HepG2 (cell line): ENCODE data around the gene MB21D2. TPM values are rescaled to one million over a fixed set of nuclear protein-coding genes. Genes with fewer than 3 reads are reported as not detected.
"Not testable (repeated sequence)": the region's sequence is repeated elsewhere in the genome, so short reads cannot be mapped to it uniquely, and the experiment has no call there.

ENCODE experiments used
- ATAC-seq: fragments of 200-7000 bp; cut with Tn5 transposase; 3 replicates; pipeline ENCODE4 v1.9.1; 2020; ENCODE audit warnings: mild to moderate bottlenecking, moderate library complexity
- BruUV-seq: library from RNA; stranded (reverse); fragments of 400-500 nt; replicated peaks from 2 replicates; lab custom pipeline; 2021; lab: Mats Ljungman, UMichigan
- CTCF ChIA-PET: fragments of 300-600 bp; formaldehyde crosslinking; extraction: SDS; loops from one replicate; lab custom pipeline; 2021; ENCODE audit warnings: low total read pairs, inconsistent platforms, low intra/inter-chr PET ratio; lab: Yijun Ruan, JAX
- POLR2A ChIA-PET: fragments of 350-600 bp; sonication (Branson Sonifier 250); formaldehyde crosslinking; loops from one replicate; lab custom pipeline; 2020; ENCODE audit warnings: antibody characterized with exemption, inconsistent platforms; lab: Yijun Ruan, JAX
- DNase-seq: peaks from one replicate; pipeline ENCODE4 v3.0.0-alpha.2; 2015; ENCODE audit warnings: low spot score
- FAIRE-seq: peaks from 3 replicates; lab custom pipeline; 2011; peaks lifted over from hg19 to GRCh38; lab: Jason Lieb, UNC
- H2AFZ ChIP-seq: one replicate; pipeline ENCODE4 v1.6.1; 2011; ENCODE audit warnings: low read length, inconsistent platforms
- H3K27ac ChIP-seq: fragments of 300-600 bp; 3 replicates; pipeline ENCODE4 v1.8.0; 2011; ENCODE audit warnings: mixed run types, mild to moderate bottlenecking, mixed read lengths, low read length, inconsistent platforms; ENCODE audit not compliant: insufficient read depth; ENCODE audit errors: extremely low read length
- H3K27me3 ChIP-seq, 2 experiments: fragments of 200-600 bp in 1 of 2; 2 replicates in 1 of 2; 3 replicates in 1 of 2; pipeline versions ENCODE4 v1.6.0 to v1.8.0; 2011; ENCODE audit warnings: low read length in 2 of 2, mild to moderate bottlenecking in 2 of 2, moderate library complexity in 2 of 2, inconsistent platforms in 1 of 2; ENCODE audit not compliant: insufficient read depth in 2 of 2, control insufficient read depth in 1 of 2
- H3K36me3 ChIP-seq, 2 experiments: fragments of 200-600 bp in 1 of 2; replicated peaks in 1 of 2; 2 replicates in 1 of 2; 3 replicates in 1 of 2; pipeline versions ENCODE4 v1.5.1 to v1.8.0; 2011; ENCODE audit warnings: low read length in 2 of 2, inconsistent platforms in 1 of 2; ENCODE audit not compliant: insufficient read depth in 2 of 2, control insufficient read depth in 1 of 2
- H3K4me1 ChIP-seq: 2 replicates; pipeline ENCODE4 v1.5.1; 2012; ENCODE audit warnings: low read length, inconsistent platforms; ENCODE audit not compliant: insufficient read depth
- H3K4me2 ChIP-seq: 2 replicates; pipeline ENCODE4 v1.6.0; 2011; ENCODE audit warnings: low read depth, low read length, inconsistent platforms
- H3K4me3 ChIP-seq, 3 experiments: fragments of 200-600 bp in 1 of 3; sonication (generic), shearing (Covaris generic) in 1 of 3; replicated peaks in 1 of 3; 2 replicates each; pipeline ENCODE4 v1.5.1; 2011 to 2016; ENCODE audit warnings: low read length in 3 of 3, inconsistent platforms in 2 of 3, low read depth in 2 of 3, mild to moderate bottlenecking in 2 of 3, control low read depth in 1 of 3, mixed read lengths in 1 of 3; ENCODE audit not compliant: insufficient read depth in 1 of 3
- H3K79me2 ChIP-seq: one replicate; pipeline ENCODE4 v1.6.1; 2011; ENCODE audit warnings: low read length, inconsistent platforms; ENCODE audit not compliant: insufficient read depth
- H3K9ac ChIP-seq: 2 replicates; pipeline ENCODE4 v1.6.0; 2011; ENCODE audit warnings: mild to moderate bottlenecking, low read depth, low read length, inconsistent platforms; ENCODE audit not compliant: insufficient read depth
- H3K9me3 ChIP-seq: 2 replicates; pipeline ENCODE4 v1.5.1; 2012; ENCODE audit warnings: mild to moderate bottlenecking, low read length
- H4K20me1 ChIP-seq: 2 replicates; pipeline ENCODE4 v1.6.0; 2011; ENCODE audit warnings: inconsistent platforms, mild to moderate bottlenecking, low read length, moderate library complexity; ENCODE audit not compliant: insufficient read depth
- HMGA1 ChIP-seq: sonication (generic); formaldehyde crosslinking; conservative IDR thresholded peaks from 2 replicates; pipeline ENCODE4 v1.4.0; 2020; ENCODE audit warnings: missing genetic modification reagents
- MAFF ChIP-seq: IDR thresholded peaks from 2 replicates; pipeline ENCODE4 v1.6.1; 2011; ENCODE audit warnings: low read depth, low read length, improper control_type of control experiment
- MAFK ChIP-seq, 2 experiments: IDR thresholded peaks in 1 of 2; conservative IDR thresholded peaks in 1 of 2; 2 replicates each; pipeline ENCODE4 v1.6.1; 2011; ENCODE audit warnings: improper control_type of control experiment in 2 of 2, low read length in 2 of 2
- ZNF768 ChIP-seq: sonication (generic); formaldehyde crosslinking; IDR thresholded peaks from 2 replicates; pipeline ENCODE4 v1.4.0; 2020; ENCODE audit warnings: missing genetic modification reagents
- WGBS: methylation state at CpG from one replicate; pipeline ENCODE4 v1.1.6; 2017; ENCODE audit warnings: low lambda C conversion rate; 5-methylcytosine and 5-hydroxymethylcytosine counted together
- in situ Hi-C: cut with HindIII; loops from 2 replicates; pipeline ENCODE4 v1.10.0; 2017; ENCODE audit warnings: low pct_unique_long_range_greater_than_20kb; ENCODE audit not compliant: extremely low pct_ligation_motif_present
- intact Hi-C: fragments of 100-400 bp; cut with micrococcal nuclease; formaldehyde crosslinking; loops from one replicate; pipeline ENCODE4 v1.10.0; 2022; ENCODE audit not compliant: unreplicated experiment
- polyA plus RNA-seq, 8 experiments: library from polyadenylated mRNA; depleted of rRNA in 3 of 8; stranded (reverse) in 7 of 8; unstranded in 1 of 8; fragments of >200 nt; fragmentation: Illumina TruSeq in 4 of 8; extraction: Trizol in 4 of 8; gene quantifications; 2 replicates each; pipeline versions ENCODE4 v1.2.1 to v1.2.3, GENCODE V29; 2011 to 2016; ENCODE audit warnings: low read depth in 4 of 8, missing spikeins in 1 of 8, mixed read lengths in 1 of 8; ENCODE audit not compliant: insufficient read depth in 1 of 8
- total RNA-seq, 5 experiments: library from RNA; depleted of rRNA; stranded (reverse); fragments of >200 nt; fragmentation: Illumina TruSeq; extraction: Trizol; gene quantifications; 2 replicates each; pipeline ENCODE4 v1.2.3, GENCODE V29; 2016; ENCODE audit warnings: low read depth in 1 of 5

The MB21D2 gene
- total and polyA plus RNA-seq, 2 of the 13 experiments (the other 11 are each of a cell fraction or from before 2014, with no cell fraction given) = 0.90 to 1.6 TPM

GRCh38 chr3:192778508-192778907 lies 139.1 kb downstream of the MB21D2 start:
- intact Hi-C loops = no loop called here
- 15% methylated on average over 3 of the region's 3 CpGs for WGBS
- H3K36me3 ChIP-seq = no peaks in the 10 kb centered on the region
- H3K9ac ChIP-seq = no peak overlapping the region
- ChIA-PET CTCF (no interaction called here), POLR2A (no interaction called here)
- no peak overlapping the region for H3K4me3 ChIP-seq
- no peaks in the 10 kb centered on the region for H3K4me1 ChIP-seq
- in situ Hi-C loops = no loop called here
- DNase-seq (no peak), ATAC-seq (no peak), FAIRE-seq (no peak)
- no peaks in the 10 kb centered on the region; a peak in 1 of 5 replicates for H3K27me3 ChIP-seq
- no peak for TF ChIP-seq HMGA1 (CRISPR knock-in tag)
- TF ChIP-seq ZNF768 (CRISPR knock-in tag) = no peak
- peak; percentile 60; the same call in 1 of the 2 replicates for TF ChIP-seq MAFF
- peak; percentile 60 to 71 for TF ChIP-seq MAFK (conservative IDR thresholded peaks at IDR 0.05 in 1 of 2, IDR thresholded peaks at IDR 0.05 in 1 of 2; ENCODE audit: low read length in 2 of 2)
- no peaks in the 10 kb centered on the region for H4K20me1 ChIP-seq
- no peak overlapping the region for H3K27ac ChIP-seq
- BruUV-seq = no TSS peak
- H2AFZ ChIP-seq = no peak overlapping the region
- H3K9me3 ChIP-seq = peaks cover 14% of the 10 kb centered on the region; the same call in 1 of the 2 replicates
- H3K79me2 ChIP-seq = no peaks in the 10 kb centered on the region
- H3K4me2 ChIP-seq = no peak overlapping the region

DNA sequence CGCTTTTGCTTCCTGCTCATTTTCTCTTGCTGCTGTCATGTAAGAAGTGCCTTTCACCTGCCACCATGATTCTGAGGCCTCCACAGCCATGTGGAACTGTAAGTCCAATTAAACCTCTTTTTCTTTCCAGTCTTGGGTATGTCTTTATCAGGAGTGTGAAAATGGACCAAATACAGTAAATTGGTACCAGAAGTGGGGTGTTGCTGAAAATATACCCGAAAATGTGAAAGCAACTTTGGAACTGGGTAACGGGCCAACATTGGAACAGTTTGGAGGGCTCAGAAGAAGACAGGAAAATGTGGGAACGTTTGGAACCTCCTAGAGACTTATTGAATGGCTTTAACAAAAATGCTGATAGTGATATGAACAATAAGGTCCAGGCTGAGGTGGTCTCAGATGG lies 143.3 kb downstream of the MB21D2 start:
- in situ Hi-C loops, intact Hi-C loops, H3K36me3 ChIP-seq, H4K20me1 ChIP-seq, FAIRE-seq, POLR2A ChIA-PET, CTCF ChIA-PET, BruUV-seq, H3K79me2 ChIP-seq, H3K4me2 ChIP-seq, H3K4me3 ChIP-seq, H3K9ac ChIP-seq, DNase-seq, ATAC-seq, H3K27me3 ChIP-seq, H3K27ac ChIP-seq, H2AFZ ChIP-seq, H3K4me1 ChIP-seq: not testable (repeated sequence)
- peaks cover 14% of the 10 kb centered on the region; the same call in 1 of the 2 replicates for H3K9me3 ChIP-seq
- WGBS = 47% methylated on average over 4 of the region's 4 CpGs
